SW 1271 (cell line): ENCODE measurements around the gene NSUN7.

Source experiments
- DNase-seq, 2 experiments: peaks; one replicate each; lab custom pipeline; 2025; lab: John Stamatoyannopoulos, UW

Gene NSUN7

GRCh38 chr4:40734497-40734896 is 15.3 kb upstream of the NSUN7 start:
- DNase-seq: no peak

- peak in 1 of 2 experiments; percentile 42 for DNase-seq
Observed at GRCh38 chr4:40736910-40737309, 12.8 kb upstream of the NSUN7 start.

DNA sequence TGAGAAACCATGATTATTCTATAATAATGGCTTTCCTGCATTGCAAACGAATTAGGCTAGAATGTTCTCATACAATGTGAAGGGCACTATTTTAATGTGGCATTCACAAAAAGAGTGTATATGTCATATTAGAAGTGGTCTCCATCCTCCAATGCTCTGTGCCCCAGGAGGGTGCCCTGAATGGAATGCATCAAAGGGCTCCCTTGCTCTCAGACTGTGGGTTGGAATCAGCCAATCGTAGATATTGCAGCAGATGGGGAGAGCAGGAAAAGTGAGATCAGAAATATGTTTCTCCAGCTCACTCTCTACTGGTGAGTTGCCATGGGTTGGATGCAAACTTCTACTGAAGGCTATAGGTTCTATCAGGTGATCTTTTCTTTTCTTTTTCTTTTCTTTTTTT is 11.9 kb upstream of the NSUN7 start:
- DNase-seq: no peak

DNA sequence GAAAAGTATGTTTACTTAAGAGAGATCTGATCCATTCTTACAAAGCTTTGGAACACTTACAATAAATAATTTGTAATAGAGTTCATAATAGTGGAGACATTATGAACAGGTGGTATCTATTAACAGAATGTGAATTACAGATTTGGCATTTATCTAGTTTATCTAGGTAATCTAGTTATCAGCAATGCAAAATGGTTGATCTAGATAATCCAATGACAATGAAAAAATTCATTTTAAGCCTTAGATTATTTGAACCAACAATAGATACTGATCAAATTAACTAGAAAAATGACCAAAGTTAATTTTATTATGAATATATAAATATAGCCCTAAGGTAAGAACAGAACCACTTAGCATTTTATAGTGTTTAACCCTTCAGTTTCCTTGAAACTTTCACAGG is 10.4 kb upstream of the NSUN7 start:
- DNase-seq: no peak

GRCh38 chr4:40744218-40744617 is 5.5 kb upstream of the NSUN7 start:
- DNase-seq: no peak

GRCh38 chr4:40745285-40745984 is 4.3 kb upstream of the NSUN7 start:
- DNase-seq: no peak

GRCh38 chr4:40747207-40747835 is 2.4 kb upstream of the NSUN7 start:
- no peak for DNase-seq

DNA sequence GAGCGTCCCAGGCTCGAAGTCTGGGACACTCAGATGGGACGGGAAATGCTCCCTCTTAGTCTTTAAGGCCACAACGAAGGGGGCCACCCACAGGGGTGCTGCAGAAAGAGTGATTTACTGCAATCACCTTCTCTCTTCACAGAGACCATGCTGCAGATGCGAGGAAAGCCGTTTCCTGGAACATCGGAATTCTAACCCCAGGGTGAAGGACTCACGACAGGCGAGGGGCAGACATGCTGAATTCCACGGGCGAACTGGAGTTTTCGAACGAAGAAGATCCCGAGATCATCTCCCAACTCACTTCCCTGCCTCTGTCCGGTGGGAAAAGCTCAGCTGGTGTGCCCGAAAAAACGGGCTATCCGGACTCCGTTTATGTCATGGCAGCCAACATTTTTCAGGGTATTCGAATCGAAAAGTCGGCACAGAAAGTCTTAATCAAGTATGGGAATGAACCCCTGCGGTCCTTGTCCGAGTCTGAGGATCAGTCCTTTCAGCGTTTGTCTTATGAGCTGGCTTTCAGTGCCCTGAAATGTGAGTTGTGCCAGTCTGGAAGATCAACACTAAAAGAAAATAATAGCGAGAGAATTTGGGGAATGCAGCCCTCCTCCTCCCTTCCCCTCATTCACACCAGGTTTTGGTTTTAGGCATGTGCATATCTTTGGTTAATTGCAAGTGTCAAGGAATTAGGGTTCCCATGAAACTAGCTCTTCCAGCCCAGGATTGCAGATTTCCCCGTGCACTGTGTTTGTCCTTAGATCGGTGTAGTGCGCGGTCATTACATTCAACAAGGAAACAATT is 905 bp downstream of the NSUN7 start:
- no peak for DNase-seq

DNA sequence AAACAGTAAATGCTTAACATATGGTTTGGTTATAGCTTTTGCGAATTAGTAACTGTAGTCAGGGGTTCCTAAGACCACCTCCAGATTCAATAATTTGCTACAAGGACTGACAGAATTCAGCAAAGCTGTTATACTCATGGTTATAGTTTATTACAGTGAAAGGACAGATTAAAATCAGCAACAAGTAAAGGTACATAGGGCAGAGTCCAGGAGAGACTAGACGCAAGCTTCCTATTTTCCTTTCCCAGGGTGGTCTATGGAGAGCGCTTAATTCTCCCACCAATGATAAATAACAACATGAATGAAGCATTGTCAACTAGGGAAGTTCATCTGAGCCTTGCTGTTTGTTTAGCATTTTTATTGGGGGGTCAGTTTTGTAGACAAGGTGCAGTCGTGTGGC is 5.9 kb downstream of the NSUN7 start:
- no peak for DNase-seq

DNA sequence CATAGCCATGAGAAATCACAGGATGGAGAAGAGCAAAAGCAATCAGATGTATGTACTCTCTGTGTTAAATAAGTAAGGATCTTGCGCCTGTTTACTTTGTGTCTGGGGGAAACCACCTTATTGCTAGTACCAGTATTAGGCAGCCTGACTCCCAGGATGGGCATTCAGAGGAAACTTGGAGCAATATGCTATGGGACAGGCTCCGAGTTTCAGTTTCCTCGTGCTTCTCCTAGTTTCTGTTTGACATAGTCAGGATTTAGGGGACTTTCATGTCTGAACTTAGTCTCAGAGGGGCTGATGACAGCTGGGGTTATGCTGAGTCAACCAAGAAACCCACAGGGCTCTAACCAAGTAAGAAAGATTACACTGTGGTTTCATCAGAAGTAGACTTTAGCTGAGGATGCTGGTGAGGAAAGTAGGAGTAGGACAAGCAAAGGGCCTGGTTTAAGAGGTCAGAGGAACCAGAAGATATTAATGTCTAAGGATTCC is 13.5 kb downstream of the NSUN7 start:
- DNase-seq: no peak

DNA sequence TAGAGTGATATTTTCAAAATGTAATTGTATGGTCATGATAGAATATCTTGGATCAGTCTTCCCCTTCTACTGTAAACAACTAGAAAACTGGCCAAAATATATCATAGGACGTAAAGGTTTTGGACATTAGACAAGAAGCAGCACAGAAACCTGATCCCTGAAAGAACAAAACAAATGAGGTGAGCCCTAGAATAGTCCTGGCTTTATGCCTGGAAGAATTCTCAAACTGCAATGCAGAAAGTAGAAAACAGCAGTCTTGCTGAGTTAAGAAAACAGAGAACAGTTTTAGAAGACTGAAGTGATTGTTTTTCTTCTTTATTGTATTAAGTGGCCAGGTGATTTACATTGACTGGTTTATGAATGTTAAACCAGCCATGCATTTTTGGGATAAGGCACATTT is 19.5 kb downstream of the NSUN7 start:
- no peak for DNase-seq

DNA sequence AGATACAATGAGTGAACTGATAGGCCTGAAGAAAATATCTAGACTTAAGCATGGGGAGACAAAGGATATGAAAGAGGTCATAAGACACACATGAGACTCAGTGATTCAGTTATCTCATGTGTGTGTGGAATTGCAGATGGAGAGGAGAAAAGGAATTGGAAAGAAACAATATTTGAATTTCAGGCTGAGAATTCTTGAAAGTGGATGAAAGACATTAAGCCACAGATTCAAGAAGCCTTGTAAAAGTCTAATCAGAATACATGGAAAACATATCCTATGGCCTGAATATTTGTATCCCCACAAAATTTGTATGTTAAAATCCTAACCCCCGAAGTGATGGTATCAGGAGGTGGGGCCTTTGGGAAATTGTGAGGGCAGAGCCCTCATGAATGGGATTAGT is 28.3 kb downstream of the NSUN7 start:
- DNase-seq: no peak

DNA sequence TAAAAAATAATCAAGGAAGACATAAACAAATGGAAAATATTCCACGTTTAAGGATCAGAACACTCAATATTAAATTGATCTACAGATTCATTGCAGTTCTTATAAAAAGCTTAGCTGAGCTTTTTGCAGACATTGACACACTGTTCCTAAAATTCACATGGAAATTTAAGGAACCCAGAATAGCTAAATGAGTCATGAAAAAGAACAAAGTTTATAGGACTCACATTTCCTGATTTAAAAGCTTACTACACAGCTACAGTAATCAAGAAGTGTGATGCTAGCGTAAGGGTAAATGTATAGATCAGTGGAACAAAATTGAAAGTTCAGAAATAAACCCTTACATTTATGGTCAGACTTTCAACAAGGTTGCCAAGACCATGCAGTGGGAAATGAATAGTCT is 33.1 kb downstream of the NSUN7 start:
- DNase-seq: no peak

DNA sequence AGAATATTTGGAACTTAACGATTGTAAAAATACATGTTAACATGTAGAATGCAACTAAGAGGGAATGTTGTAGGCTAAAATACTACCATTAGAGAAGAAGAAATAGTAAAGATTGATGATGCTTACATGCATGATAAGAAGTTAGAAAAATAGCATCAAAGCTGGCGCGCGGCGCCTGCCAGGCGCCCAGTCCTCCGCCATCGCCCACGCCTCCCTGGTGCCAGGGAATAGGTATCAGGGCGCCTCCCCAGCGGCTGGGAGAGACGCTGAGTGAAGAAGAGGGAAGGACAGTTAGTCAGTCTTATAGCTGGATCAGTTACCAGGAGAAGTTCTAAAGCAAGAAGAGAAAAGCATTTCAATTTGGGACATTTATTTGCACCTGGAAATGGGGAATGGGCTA is 36.0 kb downstream of the NSUN7 start:
- no peak for DNase-seq

DNA sequence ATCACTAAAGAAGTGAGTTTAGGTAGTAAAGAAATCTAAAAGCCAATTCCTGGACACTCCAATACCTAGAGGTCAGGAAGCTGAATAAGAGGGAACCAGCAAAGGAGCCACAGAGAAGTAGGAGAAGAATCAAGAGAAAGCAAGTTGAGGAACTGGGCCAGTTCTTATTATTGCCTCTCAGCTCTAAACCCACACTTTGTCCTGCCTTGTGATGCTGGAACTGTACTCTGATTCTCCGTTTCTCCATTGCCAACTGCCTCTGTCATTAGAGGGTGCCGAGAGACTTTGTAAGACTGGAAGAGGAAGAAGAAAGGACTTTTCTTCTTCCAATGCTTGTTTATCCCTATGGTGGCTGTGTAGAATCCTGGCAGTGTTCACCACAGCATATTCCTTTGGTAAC is 38.6 kb downstream of the NSUN7 start:
- no peak for DNase-seq

DNA sequence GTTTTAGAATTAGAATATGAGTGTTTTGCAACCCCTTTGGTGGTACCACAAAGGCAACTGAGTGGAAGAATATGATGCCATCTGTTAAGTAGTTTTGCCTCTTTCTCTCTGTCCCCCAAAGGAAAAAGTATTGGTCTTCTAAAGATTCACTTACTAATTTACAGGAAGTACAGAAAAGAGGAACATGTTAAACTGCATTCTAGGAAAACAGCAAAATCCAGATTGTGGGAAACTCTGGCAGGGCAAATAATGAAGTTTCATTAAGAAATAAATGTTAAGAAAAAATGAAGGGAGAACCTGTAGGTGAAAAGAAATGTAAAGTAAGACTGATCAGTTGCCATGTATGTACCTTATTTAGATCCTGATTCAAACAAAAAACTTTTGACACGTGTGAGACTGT is 39.3 kb downstream of the NSUN7 start:
- no peak for DNase-seq

GRCh38 chr4:40789771-40790170 is 40.0 kb downstream of the NSUN7 start:
- DNase-seq: no peak

GRCh38 chr4:40800064-40800463 is 50.3 kb downstream of the NSUN7 start:
- no peak for DNase-seq

GRCh38 chr4:40804598-40804997 is 54.8 kb downstream of the NSUN7 start:
- no peak for DNase-seq

GRCh38 chr4:40808926-40809457 is 59.2 kb downstream of the NSUN7 start:
- DNase-seq: no peak

GRCh38 chr4:40811956-40812355 is 62.2 kb downstream of the NSUN7 start:
- DNase-seq: no peak

DNA sequence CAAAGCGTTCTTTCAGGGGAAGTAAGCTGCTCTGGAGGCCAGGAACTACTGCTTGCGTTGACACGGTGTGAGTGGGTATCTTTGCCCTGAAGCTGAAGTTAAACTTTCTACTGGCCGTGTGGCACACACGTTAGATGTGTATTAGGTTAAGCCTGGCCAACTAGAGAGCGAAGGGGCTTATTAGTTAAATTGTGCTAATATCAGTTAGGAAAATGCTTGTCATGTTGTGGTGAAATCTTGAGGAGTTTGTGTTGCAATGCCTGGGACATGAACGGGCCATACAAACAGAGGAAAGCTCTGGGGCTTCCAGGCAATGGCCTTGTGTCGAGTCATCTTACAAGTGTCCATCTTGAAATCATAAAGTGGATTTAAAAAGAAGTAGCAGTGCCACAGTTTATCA is 62.6 kb downstream of the NSUN7 start:
- DNase-seq: no peak

DNA sequence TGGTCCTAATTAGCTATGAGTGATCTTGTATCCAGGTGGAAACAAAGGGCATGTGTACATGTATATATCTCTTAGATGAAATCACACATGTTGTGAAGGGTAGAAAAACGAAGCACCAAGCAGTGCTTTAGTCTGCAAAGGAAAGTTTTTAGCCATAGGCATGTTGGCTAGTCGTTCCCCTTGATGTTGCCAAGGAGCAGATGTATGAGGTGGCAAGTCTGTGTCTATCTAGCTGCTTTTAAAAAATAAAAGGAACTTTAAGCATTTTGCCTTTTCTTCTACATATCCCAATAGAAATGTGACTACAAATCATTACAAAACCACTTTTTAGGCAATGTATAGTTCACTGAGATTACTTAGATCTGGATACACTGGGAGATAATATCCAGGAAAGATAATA is 63.1 kb downstream of the NSUN7 start:
- DNase-seq: no peak
